Bronchus fibroblast of lung (primary cell): ENCODE results near the gene LRRTM1. TPM values are rescaled to one million over a fixed set of nuclear protein-coding genes. Genes with fewer than 3 reads are reported as not detected.

Experiments
- total RNA-seq: library from RNA; depleted of rRNA; stranded (reverse); fragments of >200 nt; gene quantifications from 2 replicates; pipeline ENCODE4 v1.2.3, GENCODE V29; 2015

Gene LRRTM1, protein sequence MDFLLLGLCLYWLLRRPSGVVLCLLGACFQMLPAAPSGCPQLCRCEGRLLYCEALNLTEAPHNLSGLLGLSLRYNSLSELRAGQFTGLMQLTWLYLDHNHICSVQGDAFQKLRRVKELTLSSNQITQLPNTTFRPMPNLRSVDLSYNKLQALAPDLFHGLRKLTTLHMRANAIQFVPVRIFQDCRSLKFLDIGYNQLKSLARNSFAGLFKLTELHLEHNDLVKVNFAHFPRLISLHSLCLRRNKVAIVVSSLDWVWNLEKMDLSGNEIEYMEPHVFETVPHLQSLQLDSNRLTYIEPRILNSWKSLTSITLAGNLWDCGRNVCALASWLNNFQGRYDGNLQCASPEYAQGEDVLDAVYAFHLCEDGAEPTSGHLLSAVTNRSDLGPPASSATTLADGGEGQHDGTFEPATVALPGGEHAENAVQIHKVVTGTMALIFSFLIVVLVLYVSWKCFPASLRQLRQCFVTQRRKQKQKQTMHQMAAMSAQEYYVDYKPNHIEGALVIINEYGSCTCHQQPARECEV
- total RNA-seq: not detected in 2 replicates

GRCh38 chr2:80303909-80304837, at the start of gene LRRTM1:
TSS of gene LRRTM1 (minus strand) at chr2:80304752. CDS start at chr2:80303819, 933 bp downstream.

